HG03139 (cell line): ENCODE measurements around the gene AK3.
A peak's percentile ranks its signal among the peaks of the same experiment; 100 is the strongest.
"Not testable (repeated sequence)": the region's sequence is repeated elsewhere in the genome, so short reads cannot be mapped to it uniquely, and the experiment has no call there.

Experiments
- ATAC-seq: cut with Tn5 transposase; IDR thresholded peaks from one replicate; pipeline ENCODE4 v1.9.1; 2021; ENCODE audit not compliant: unreplicated experiment

Gene AK3

GRCh38 chr9:4740638-4741364, at the start of gene AK3:
TSS of gene AK3 (minus strand) at chr9:4741202. CDS start at chr9:4741087, 115 bp downstream.
- ATAC-seq = peak; percentile 92

GRCh38 chr9:4788703-4789102, 47.7 kb upstream of the AK3 start:
- no peak for ATAC-seq

GRCh38 chr9:4787876-4788275, 46.9 kb upstream of the AK3 start:
- no peak for ATAC-seq

GRCh38 chr9:4786599-4786998, 45.6 kb upstream of the AK3 start:
- ATAC-seq = no peak

- no peak for ATAC-seq
These were observed 43.4 kb upstream of the AK3 start for GRCh38 chr9:4784403-4784802.

GRCh38 chr9:4783191-4783590, 42.2 kb upstream of the AK3 start:
- not testable (repeated sequence) for ATAC-seq

GRCh38 chr9:4781408-4781807, 40.4 kb upstream of the AK3 start:
- no peak for ATAC-seq

GRCh38 chr9:4780651-4781050, 39.6 kb upstream of the AK3 start:
- ATAC-seq = no peak

- ATAC-seq = not testable (repeated sequence)
These were observed 34.0 kb upstream of the AK3 start for GRCh38 chr9:4774958-4775357.

GRCh38 chr9:4774209-4774608, 33.2 kb upstream of the AK3 start:
- ATAC-seq = no peak

GRCh38 chr9:4771788-4772187, 30.8 kb upstream of the AK3 start:
- ATAC-seq = no peak

GRCh38 chr9:4769321-4770080, 28.5 kb upstream of the AK3 start:
- no peak for ATAC-seq

- ATAC-seq = no peak
These were observed 27.7 kb upstream of the AK3 start for GRCh38 chr9:4768681-4769080.

- ATAC-seq = no peak
These were observed 23.0 kb upstream of the AK3 start for GRCh38 chr9:4764033-4764432.

GRCh38 chr9:4762886-4763541, 22.0 kb upstream of the AK3 start:
- no peak for ATAC-seq

GRCh38 chr9:4762108-4762885, 21.3 kb upstream of the AK3 start:
- ATAC-seq = peak; percentile 74

GRCh38 chr9:4760122-4760521, 19.1 kb upstream of the AK3 start:
- no peak for ATAC-seq

GRCh38 chr9:4756420-4756819, 15.4 kb upstream of the AK3 start:
- no peak for ATAC-seq

- no peak for ATAC-seq
These were observed 14.1 kb upstream of the AK3 start for GRCh38 chr9:4755026-4755609.

GRCh38 chr9:4754530-4754929, 13.5 kb upstream of the AK3 start:
- not testable (repeated sequence) for ATAC-seq
